22Rv1 (cell line): ENCODE measurements around the gene MNAT1.

Experiments
- H3K27ac ChIP-seq: fragments of 450-650 bp; 2 replicates; pipeline ENCODE4 v1.5.1; 2017
- ZFX ChIP-seq: fragments of 450-650 bp; IDR thresholded peaks from 2 replicates; pipeline ENCODE4 v1.6.1; 2017; ENCODE audit warnings: antibody characterized with exemption, borderline replicate concordance
- TF ChIP-seq, protein P1 (sequence below): fragments of 450-650 bp; IDR thresholded peaks from 2 replicates; pipeline ENCODE4 v1.5.1; 2017; ENCODE audit warnings: mild to moderate bottlenecking

MNAT1 gene

DNA sequence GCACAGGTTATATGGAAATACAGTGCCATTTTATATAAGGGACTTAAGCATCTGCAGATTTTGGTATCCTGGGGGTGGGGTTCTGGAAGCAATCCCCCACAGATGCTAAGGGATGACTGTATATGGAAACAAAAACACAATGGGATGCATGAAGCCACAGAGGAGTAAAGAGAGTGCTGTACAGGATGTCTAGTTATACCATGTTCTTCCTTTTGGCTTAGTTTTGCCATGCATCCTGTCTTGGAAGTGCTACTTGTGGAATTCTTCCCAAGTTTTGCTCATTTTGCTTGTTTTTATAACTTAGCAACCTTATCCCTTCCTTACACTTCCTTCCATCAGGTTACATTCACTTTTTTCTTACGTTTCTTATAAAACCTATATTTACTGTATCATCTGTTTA lies 190.7 kb downstream of the MNAT1 start:
- H3K27ac ChIP-seq = no peak overlapping the region

DNA sequence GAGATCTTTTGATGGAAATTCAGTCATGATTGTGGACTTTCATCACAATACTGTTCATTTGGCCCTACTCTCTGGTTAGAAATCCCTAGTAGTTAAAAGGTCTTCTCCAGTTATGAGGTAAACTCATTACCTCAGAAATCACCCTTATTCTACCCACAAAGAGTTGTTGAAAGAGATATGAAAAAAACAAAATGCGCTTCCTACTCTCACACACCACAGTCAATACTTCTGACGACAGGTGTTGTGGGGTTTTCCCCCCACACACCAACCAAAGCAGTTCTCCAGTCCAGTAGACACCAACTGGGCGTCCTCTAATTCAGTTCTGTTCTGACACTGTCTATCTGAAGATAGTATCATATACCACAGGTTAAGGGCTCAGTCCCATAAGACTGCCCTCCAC lies 191.4 kb downstream of the MNAT1 start:
- TF ChIP-seq ZFX = no peak
- TF ChIP-seq, protein P1, sequence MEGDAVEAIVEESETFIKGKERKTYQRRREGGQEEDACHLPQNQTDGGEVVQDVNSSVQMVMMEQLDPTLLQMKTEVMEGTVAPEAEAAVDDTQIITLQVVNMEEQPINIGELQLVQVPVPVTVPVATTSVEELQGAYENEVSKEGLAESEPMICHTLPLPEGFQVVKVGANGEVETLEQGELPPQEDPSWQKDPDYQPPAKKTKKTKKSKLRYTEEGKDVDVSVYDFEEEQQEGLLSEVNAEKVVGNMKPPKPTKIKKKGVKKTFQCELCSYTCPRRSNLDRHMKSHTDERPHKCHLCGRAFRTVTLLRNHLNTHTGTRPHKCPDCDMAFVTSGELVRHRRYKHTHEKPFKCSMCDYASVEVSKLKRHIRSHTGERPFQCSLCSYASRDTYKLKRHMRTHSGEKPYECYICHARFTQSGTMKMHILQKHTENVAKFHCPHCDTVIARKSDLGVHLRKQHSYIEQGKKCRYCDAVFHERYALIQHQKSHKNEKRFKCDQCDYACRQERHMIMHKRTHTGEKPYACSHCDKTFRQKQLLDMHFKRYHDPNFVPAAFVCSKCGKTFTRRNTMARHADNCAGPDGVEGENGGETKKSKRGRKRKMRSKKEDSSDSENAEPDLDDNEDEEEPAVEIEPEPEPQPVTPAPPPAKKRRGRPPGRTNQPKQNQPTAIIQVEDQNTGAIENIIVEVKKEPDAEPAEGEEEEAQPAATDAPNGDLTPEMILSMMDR = no peak
- no peak overlapping the region for H3K27ac ChIP-seq

More for the DNA sequence above, 190.7 kb downstream of the MNAT1 start:
- TF ChIP-seq, protein P1 = no peak
- no peak for TF ChIP-seq ZFX

DNA sequence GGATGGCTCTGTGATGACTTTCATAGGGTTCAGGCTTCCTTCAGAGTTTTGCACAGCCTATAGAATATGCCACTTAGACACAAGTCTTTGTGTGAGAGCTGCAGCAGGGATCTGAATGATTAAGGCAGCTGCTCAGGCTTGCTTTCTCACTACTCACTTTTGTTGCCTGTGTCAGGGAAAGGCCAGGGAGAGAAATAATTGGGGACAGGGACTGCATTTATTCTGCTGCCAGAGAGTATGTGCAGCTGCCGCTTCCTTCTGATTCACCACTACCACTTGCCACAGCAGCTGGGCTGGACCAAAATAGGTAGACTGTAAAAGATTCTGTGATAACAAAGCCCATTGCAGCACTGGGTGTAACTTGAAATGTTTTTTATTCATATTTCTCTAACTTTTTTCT lies 196.7 kb downstream of the MNAT1 start:
- no peak for TF ChIP-seq ZFX
- TF ChIP-seq, protein P1 = no peak
- H3K27ac ChIP-seq = no peak overlapping the region

DNA sequence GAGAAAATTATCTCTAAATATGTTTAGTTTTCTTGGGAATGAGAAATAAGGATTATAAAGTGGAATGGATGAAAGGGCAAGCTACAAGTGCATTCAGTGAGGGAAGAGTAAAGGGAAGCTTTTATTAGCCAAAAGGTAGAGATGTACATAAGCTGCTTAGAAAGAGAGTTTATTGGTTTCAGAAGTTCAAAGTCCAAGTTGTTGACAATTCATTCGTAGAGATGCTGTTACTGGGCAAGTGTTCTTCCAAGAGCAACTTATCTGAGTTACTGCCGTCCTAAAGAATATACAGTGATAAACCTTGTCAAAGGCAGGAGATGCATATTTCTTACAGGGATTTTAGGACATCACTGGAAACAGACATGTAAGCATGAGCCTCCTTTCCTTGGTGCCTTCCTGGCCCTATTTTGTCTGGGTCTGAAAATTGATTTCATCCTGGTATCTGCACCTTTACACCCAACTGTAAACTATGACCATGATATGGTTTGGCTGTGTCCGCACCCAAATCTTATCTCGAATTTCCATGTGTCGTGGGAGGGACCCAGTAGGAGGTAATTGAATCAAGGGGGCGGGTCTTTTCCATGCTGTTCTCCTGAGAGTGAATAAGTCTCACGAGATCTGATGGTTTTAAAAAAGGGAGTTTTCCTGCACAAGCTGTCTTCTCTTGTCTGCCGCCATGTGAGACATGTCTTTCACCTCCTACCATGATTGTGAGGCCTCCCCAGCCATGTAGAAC lies 199.5 kb downstream of the MNAT1 start:
- H3K27ac ChIP-seq = peak overlapping the region; percentile 69
- TF ChIP-seq ZFX = no peak
- TF ChIP-seq, protein P1 = no peak

DNA sequence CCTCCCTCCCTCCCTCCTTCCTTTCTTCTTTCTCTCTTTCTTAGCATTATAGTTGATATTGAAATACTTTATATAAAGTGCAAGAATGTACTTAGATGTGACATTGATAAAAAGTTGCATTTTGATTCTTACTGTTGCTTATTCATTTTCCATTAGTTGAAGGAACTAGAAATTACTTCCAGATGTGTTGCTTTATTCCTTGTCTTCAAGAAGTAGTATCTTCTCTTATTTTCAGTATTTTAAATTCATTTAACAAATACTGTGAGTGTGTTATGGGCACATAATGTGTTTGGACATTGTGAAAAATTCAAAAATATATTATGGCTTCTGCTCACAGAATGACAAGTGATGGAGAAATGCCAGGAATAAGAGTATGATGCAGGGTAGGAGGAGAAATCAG lies 200.8 kb downstream of the MNAT1 start:
- no peak overlapping the region for H3K27ac ChIP-seq
- TF ChIP-seq, protein P1 = no peak
- TF ChIP-seq ZFX = no peak

DNA sequence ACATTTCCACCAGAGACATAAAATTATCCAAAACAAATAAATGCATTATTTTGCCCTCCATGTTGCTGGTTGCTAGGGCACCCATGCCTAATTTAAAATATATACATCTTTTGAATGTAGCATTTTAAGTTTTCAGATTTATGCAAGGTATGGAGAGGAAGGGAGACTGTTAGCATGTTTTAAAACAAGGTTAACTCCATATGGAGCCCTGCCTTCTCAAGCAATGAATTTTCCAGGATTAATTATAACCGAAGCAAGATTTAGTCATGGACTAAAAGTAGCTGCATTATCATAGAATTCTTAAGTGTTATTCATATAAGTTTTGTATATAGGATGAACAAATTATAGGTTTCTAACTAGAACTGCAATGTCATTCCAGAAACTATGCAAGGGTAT lies 209.1 kb downstream of the MNAT1 start:
- H3K27ac ChIP-seq = no peak overlapping the region
- no peak for TF ChIP-seq ZFX
- TF ChIP-seq, protein P1 = no peak

DNA sequence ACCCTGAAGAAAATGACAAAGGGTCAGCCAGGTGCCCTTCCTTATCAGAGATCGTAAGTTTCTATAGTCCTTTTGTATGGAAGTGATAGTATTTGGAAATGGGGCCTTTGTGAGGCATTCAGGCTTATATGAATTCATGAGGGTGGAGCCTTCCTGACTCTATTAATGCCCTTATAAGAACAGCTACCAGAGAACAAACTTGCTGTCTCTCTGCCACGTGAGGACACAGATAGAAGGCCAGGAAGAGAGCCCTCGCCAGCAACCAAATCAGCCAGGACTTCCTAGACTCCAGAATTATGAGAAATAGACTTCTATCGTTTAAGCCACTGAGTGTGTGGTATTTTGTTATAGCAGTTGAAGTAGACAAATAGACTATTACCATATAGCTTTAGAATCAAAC lies 209.6 kb downstream of the MNAT1 start:
- TF ChIP-seq, protein P1 = no peak
- no peak for TF ChIP-seq ZFX
- no peak overlapping the region for H3K27ac ChIP-seq
